Measurements from ENCODE around the gene SLC1A3. TPM values are rescaled to one million over a fixed set of nuclear protein-coding genes. Genes with fewer than 3 reads are reported as not detected.

The SLC1A3 gene
- total RNA-seq, 4 donors from 2014 or later: 10.1 to 17.7 (median 12.9) TPM

- H3K4me3 ChIP-seq (ENCODE audit: low read depth, poor library complexity, severe bottlenecking): no peak overlapping the region
- TF ChIP-seq CTCF (IDR thresholded peaks at IDR 0.05) (no peak), POLR2A (IDR thresholded peaks at IDR 0.05) (no peak)
- intact Hi-C loops (cut with DNase I; ENCODE audit: low total_unique reads): no loop called here
- no peak for DNase-seq (ENCODE audit: low spot score in 2 of 2)
- 44 to 84% methylated on average over 1 of the region's 1 CpG for WGBS, 2 donors
Observed at GRCh38 chr5:36630201-36631145, 24.1 kb downstream of the SLC1A3 start.

DNA sequence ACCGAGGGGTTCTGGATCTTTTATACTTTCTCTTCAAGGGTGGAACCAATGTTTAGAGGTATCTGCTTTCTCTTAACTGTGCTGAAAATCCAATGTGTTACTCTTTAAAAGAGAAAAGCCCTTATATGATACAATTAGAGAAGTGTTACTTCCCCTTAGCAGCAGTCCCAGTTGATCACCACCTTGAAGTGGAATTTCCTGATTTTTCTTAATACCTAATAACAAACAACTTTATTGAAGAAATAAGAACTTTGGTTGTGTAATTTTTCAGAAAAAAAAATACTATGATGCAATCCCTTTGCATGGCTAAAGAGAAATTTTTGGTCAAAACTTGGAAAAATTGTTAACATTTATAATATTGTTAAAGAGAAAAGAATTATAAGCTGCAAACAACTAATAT is 24.7 kb downstream of the SLC1A3 start:
- DNase-seq (ENCODE audit: low spot score in 2 of 2): no peak
- WGBS, 2 donors: 24 to 29% methylated on average over 1 of the region's 1 CpG
- no peak overlapping the region for H3K4me3 ChIP-seq (ENCODE audit: low read depth, poor library complexity, severe bottlenecking)
- intact Hi-C loops (cut with DNase I; ENCODE audit: low total_unique reads): no loop called here
- TF ChIP-seq CTCF (IDR thresholded peaks at IDR 0.05): no peak
- TF ChIP-seq POLR2A (IDR thresholded peaks at IDR 0.05): no peak

DNA sequence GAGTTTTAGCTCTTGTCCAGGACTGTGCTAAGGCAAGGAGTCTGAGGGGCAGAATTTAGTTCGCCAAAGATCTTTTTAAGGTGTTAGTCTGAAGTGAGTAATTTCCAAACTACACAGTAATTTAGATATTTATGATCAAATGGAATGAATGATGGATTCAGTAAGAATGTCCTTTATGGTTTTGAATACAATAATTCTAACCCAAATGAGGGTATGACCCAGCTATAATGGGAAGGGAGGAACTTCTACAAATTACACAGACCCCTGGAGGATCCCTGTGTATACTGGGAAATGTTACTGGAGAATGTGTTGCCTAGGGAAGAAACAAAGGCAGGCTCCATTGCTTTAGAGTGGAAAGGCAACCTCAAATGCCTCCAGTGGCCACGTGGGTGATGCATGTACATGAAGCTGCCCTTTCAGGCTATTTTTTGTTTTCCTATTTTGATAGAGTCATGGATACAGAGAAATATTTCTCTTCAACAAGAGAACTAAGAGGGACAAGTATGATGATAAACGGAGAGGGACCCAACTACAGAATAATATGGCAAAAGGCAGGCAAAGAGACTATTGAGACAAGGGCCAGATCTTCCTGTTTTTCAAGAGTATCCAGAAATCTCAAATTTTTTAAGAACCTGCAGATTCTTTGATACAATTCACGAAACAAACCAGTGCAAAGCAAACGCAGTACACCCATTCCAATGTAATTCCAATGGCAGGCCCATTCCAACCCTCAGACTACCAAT is 25.4 kb downstream of the SLC1A3 start:
- no peak overlapping the region for H3K4me3 ChIP-seq (ENCODE audit: low read depth, poor library complexity, severe bottlenecking)
- WGBS, 2 donors: 65 to 83% methylated on average over 5 of the region's 5 CpGs
- TF ChIP-seq CTCF (IDR thresholded peaks at IDR 0.05) (no peak), POLR2A (IDR thresholded peaks at IDR 0.05) (no peak)
- DNase-seq (ENCODE audit: low spot score in 2 of 2): no peak
- intact Hi-C loops (cut with DNase I; ENCODE audit: low total_unique reads): no loop called here

DNA sequence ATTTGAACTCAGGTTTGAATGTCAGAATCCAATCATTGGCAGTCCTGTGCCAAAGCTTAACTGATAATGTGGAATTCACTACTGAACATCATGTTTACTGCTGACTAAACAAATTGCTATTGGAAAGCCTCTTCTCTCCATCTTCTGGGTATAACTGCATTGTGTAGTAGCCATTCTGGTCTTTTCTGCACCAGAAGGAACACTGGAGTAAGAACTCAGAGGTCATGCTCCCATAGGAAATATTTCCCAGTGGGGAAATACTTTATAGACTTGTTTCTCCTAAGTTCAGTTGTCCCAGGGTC is 25.9 kb downstream of the SLC1A3 start:
- no peak for DNase-seq (ENCODE audit: low spot score in 2 of 2)
- TF ChIP-seq POLR2A (IDR thresholded peaks at IDR 0.05): no peak
- no peak for TF ChIP-seq CTCF (IDR thresholded peaks at IDR 0.05)
- H3K4me3 ChIP-seq (ENCODE audit: low read depth, poor library complexity, severe bottlenecking): no peak overlapping the region
- intact Hi-C loops (cut with DNase I; ENCODE audit: low total_unique reads): no loop called here

DNA sequence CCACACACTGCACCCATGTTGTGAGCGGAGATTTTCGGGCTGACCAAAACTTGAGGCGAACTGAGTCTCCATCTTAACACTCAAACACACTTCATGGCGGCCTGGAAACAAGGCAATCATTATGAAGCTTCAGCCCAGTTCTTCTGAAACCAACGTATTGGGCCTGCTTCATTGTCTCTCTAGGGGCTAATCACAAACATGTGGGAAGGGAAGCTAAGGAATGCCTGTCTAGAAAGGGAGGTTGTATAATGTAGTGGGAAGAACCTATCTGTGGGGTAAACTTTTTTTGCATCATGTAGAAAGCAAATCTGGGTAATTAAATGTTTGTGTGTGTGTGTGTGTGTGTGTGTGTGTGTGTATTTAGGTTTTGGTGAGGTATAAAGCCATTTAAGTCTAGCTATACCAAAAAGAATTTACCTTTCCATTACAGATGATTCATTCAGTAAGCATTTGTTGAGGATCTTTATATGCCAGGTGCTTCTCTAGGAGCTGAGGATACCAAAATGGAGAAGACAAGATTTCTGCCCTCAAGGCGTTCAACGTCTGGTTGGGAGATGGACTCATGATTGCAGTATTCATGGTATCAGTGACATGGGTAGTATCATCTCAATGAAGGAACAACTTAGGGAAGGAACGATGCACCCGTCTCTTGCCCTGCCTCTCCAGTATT is 29.4 kb downstream of the SLC1A3 start:
- DNase-seq (ENCODE audit: low spot score in 2 of 2): no peak
- 83 to 85% methylated on average over 9 of the region's 9 CpGs for WGBS, 2 donors
- H3K4me3 ChIP-seq (ENCODE audit: low read depth, poor library complexity, severe bottlenecking): no peak overlapping the region
- TF ChIP-seq CTCF (IDR thresholded peaks at IDR 0.05): no peak
- TF ChIP-seq POLR2A (IDR thresholded peaks at IDR 0.05): no peak
- intact Hi-C loops (cut with DNase I; ENCODE audit: low total_unique reads): no loop called here
